PC-3 (cell line): ENCODE measurements around the gene TXNDC11. TPM values are rescaled to one million over a fixed set of nuclear protein-coding genes. Genes with fewer than 3 reads are reported as not detected.

Experiments
- ATAC-seq: fragments of 200-7000 bp; cut with Tn5 transposase; 2 replicates; pipeline ENCODE4 v1.9.1; 2020; ENCODE audit warnings: mild to moderate bottlenecking, moderate library complexity
- BruUV-seq: library from RNA; stranded (reverse); fragments of 400-500 nt; replicated peaks from 2 replicates; lab custom pipeline; 2021; lab: Mats Ljungman, UMichigan
- CTCF ChIA-PET: fragments of 300-600 bp; sonication (Branson Sonifier 250); formaldehyde crosslinking; loops from one replicate; lab custom pipeline; 2022; ENCODE audit warnings: antibody characterized with exemption; lab: Charles Lee
- POLR2A ChIA-PET: fragments of 300-600 bp; sonication (Branson Sonifier 250); formaldehyde crosslinking; loops from one replicate; lab custom pipeline; 2022; ENCODE audit warnings: antibody characterized with exemption; ENCODE audit not compliant: unreplicated experiment; lab: Charles Lee
- DNase-seq: peaks from one replicate; pipeline ENCODE4 v3.0.0-alpha.2; 2015
- H2AFZ ChIP-seq: fragments of 300-600 bp; sonication (generic); 2 replicates; pipeline ENCODE4 v1.6.0; 2016; ENCODE audit warnings: antibody characterized with exemption, low read length
- H3F3A ChIP-seq: fragments of 300-600 bp; sonication (generic); one replicate; pipeline ENCODE4 v1.6.0; 2017; ENCODE audit warnings: antibody characterized with exemption, low read length, control low read depth, mild to moderate bottlenecking; ENCODE audit not compliant: unreplicated experiment
- H3K27ac ChIP-seq: fragments of 300-600 bp; sonication (generic); 2 replicates; pipeline ENCODE4 v1.5.1; 2016; ENCODE audit warnings: mild to moderate bottlenecking, low read length
- H3K27me3 ChIP-seq: fragments of 300-600 bp; sonication (generic); 2 replicates; pipeline ENCODE4 v1.6.1; 2016; ENCODE audit warnings: low read length, mixed read lengths
- H3K36me3 ChIP-seq: fragments of 300-600 bp; sonication (generic); 2 replicates; pipeline ENCODE4 v1.6.1; 2016; ENCODE audit warnings: low read depth, mixed run types, low read length, mixed read lengths
- H3K4me1 ChIP-seq: fragments of 300-600 bp; sonication (generic); 2 replicates; pipeline ENCODE4 v1.5.1; 2016; ENCODE audit warnings: low read length; ENCODE audit not compliant: insufficient read depth
- H3K4me2 ChIP-seq: fragments of 300-600 bp; sonication (generic); 2 replicates; pipeline ENCODE4 v1.6.0; 2016; ENCODE audit warnings: low read length
- H3K4me3 ChIP-seq: fragments of 300-600 bp; sonication (generic); 2 replicates; pipeline ENCODE4 v1.5.1; 2016; ENCODE audit warnings: mild to moderate bottlenecking, low read length, mixed read lengths
- H3K79me2 ChIP-seq: fragments of 300-600 bp; sonication (generic); 2 replicates; pipeline ENCODE4 v1.6.1; 2017; ENCODE audit warnings: low read length, mixed read lengths
- H3K9ac ChIP-seq: fragments of 300-600 bp; sonication (generic); 2 replicates; pipeline ENCODE4 v1.6.0; 2016; ENCODE audit warnings: mild to moderate bottlenecking, low read length
- H3K9me2 ChIP-seq: fragments of 300-600 bp; sonication (generic); replicated peaks from 2 replicates; pipeline ENCODE4 v1.6.1; 2016; ENCODE audit warnings: mixed run types, low read length, mixed read lengths
- H3K9me3 ChIP-seq: fragments of 300-600 bp; sonication (generic); 2 replicates; pipeline ENCODE4 v1.6.1; 2016; ENCODE audit warnings: low read length, mixed read lengths
- H4K20me1 ChIP-seq: fragments of 300-600 bp; sonication (generic); 2 replicates; pipeline ENCODE4 v1.6.1; 2016; ENCODE audit warnings: low read length, mixed read lengths
- CTCF ChIP-seq: fragments of 300-600 bp; sonication (generic); conservative IDR thresholded peaks from 2 replicates; pipeline ENCODE4 v1.5.1; 2017; ENCODE audit warnings: antibody characterized with exemption, low read depth, mild to moderate bottlenecking, low read length
- EZH2 ChIP-seq: fragments of 300-600 bp; sonication (generic); IDR thresholded peaks from one replicate; pipeline ENCODE4 v1.6.1; 2017; ENCODE audit warnings: antibody characterized with exemption, mild to moderate bottlenecking, low read length; ENCODE audit not compliant: unreplicated experiment
- EZH2phosphoT487 ChIP-seq: fragments of 300-600 bp; sonication (generic); IDR thresholded peaks from 2 replicates; pipeline ENCODE4 v1.6.1; 2018; ENCODE audit warnings: mild to moderate bottlenecking, antibody characterized with exemption, low read length, borderline replicate concordance
- intact Hi-C: fragments of 100-400 bp; cut with micrococcal nuclease; formaldehyde crosslinking; loops from 2 replicates; pipeline ENCODE4 v1.9.0; 2023
- total RNA-seq: library from RNA; depleted of rRNA; stranded (reverse); fragments of >200 nt; gene quantifications from 2 replicates; pipeline ENCODE4 v1.2.3, GENCODE V29; 2014

Gene TXNDC11
- total RNA-seq, 1 experiment from 2014 or later, result 20.2 TPM

GRCh38 chr16:11699234-11699894 is 43.3 kb downstream of the TXNDC11 start:
- Histone ChIP-seq H3K79me2 (no peaks in the 10 kb centered on the region), H3K27ac (no peak overlapping the region), H3K36me3 (peaks cover 11% of the 10 kb centered on the region), H3K4me3 (no peak overlapping the region), H3K4me2 (no peak overlapping the region), H3K4me1 (no peaks in the 10 kb centered on the region), H3K27me3 (no peaks in the 10 kb centered on the region), H3K9ac (no peak overlapping the region), H2AFZ (no peak overlapping the region), H3F3A (no peaks in the 10 kb centered on the region), H3K9me3 (no peaks in the 10 kb centered on the region), H4K20me1 (no peaks in the 10 kb centered on the region), H3K9me2 (no peaks in the 10 kb centered on the region)
- intact Hi-C loops, result no loop called here
- CTCF ChIA-PET, result no interaction called here
- no TSS peak for BruUV-seq
- no peak for ATAC-seq
- POLR2A ChIA-PET, result no interaction called here
- no peak for DNase-seq
- TF ChIP-seq EZH2 (no peak), CTCF (no peak), EZH2phosphoT487 (no peak)

DNA sequence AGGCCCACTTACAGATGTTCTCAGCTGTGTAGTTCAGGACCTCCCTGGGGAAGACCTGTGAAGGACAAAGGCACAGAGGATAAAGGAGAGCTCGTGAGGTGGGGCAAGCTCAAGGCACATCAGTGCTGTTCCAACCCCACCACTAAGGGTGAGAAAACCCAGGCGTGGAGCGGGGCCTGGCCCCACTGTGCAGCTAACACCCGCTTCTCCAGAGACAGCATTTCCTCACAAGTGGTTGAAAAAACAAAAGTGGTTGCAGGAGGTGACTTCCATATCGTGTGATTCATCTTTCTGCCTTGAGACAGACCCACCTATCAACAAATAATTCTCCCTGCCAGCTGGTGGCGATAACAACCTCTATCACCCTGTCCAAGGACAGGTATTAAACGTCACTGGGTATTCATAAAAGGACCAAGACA is 44.4 kb downstream of the TXNDC11 start:
- Histone ChIP-seq H2AFZ (no peak overlapping the region), H3K4me2 (no peak overlapping the region), H3K9me2 (no peaks in the 10 kb centered on the region), H3K9me3 (no peaks in the 10 kb centered on the region), H3K4me3 (no peak overlapping the region), H4K20me1 (no peaks in the 10 kb centered on the region), H3K27me3 (no peaks in the 10 kb centered on the region), H3K27ac (no peak overlapping the region), H3F3A (no peaks in the 10 kb centered on the region), H3K79me2 (no peaks in the 10 kb centered on the region), H3K9ac (no peak overlapping the region), H3K36me3 (peaks cover 11% of the 10 kb centered on the region), H3K4me1 (no peaks in the 10 kb centered on the region)
- intact Hi-C loops, result no loop called here
- CTCF ChIA-PET, result interaction anchor here (0.7 kb wide), 1 partner anchor 16 kb away, joined by 4 read pairs; no protein-coding TSS in a partner anchor
- DNase-seq (peak; percentile 41), ATAC-seq (peak; percentile 49; the same call in 1 of the 2 replicates)
- peak; percentile 45 for TF ChIP-seq CTCF
- no peak for TF ChIP-seq EZH2phosphoT487
- no peak for TF ChIP-seq EZH2
- POLR2A ChIA-PET, result no interaction called here
- BruUV-seq, result no TSS peak

GRCh38 chr16:11697319-11697718 is 45.3 kb downstream of the TXNDC11 start:
- intact Hi-C loops, result no loop called here
- H2AFZ ChIP-seq, result no peak overlapping the region
- TF ChIP-seq EZH2phosphoT487 (no peak), EZH2 (no peak), CTCF (no peak)
- no peaks in the 10 kb centered on the region for H3K4me1 ChIP-seq
- no peaks in the 10 kb centered on the region for H3K27me3 ChIP-seq
- H3K9me2 ChIP-seq, result no peaks in the 10 kb centered on the region
- BruUV-seq, result no TSS peak
- no peaks in the 10 kb centered on the region for H3K9me3 ChIP-seq
- no peaks in the 10 kb centered on the region for H3K79me2 ChIP-seq
- ChIA-PET POLR2A (no interaction called here), CTCF (no interaction called here)
- peaks cover 11% of the 10 kb centered on the region for H3K36me3 ChIP-seq
- no peaks in the 10 kb centered on the region for H3F3A ChIP-seq
- no peak overlapping the region for H3K4me3 ChIP-seq
- no peak for ATAC-seq
- H4K20me1 ChIP-seq, result no peaks in the 10 kb centered on the region
- DNase-seq, result no peak
- H3K4me2 ChIP-seq, result no peak overlapping the region
- H3K9ac ChIP-seq, result no peak overlapping the region
- H3K27ac ChIP-seq, result no peak overlapping the region
